Endodermal cell (in vitro differentiated cells): ENCODE results near the gene BUB1B. TPM values are rescaled to one million over a fixed set of nuclear protein-coding genes. Genes with fewer than 3 reads are reported as not detected.
A peak's percentile ranks its signal among the peaks of the same experiment; 100 is the strongest.

Source experiments
- DNase-seq: peaks from one replicate; pipeline ENCODE4 v3.0.0-alpha.2; 2017
- H3K27ac ChIP-seq: 2 replicates; pipeline ENCODE4 v1.5.1; 2013; ENCODE audit warnings: mild to moderate bottlenecking, low read depth, low read length, moderate library complexity
- H3K27me3 ChIP-seq: 2 replicates; pipeline ENCODE4 v1.6.1; 2013; ENCODE audit warnings: mild to moderate bottlenecking, low read length, moderate library complexity; ENCODE audit not compliant: insufficient read depth, control insufficient read depth, poor library complexity, severe bottlenecking
- H3K36me3 ChIP-seq: 2 replicates; pipeline ENCODE4 v1.7.0; 2013; ENCODE audit warnings: mild to moderate bottlenecking, low read length, moderate library complexity; ENCODE audit not compliant: control insufficient read depth, insufficient read depth
- H3K4me1 ChIP-seq: one replicate; pipeline ENCODE4 v1.7.0; 2013; ENCODE audit warnings: low read length; ENCODE audit not compliant: control insufficient read depth, insufficient read depth
- H3K4me3 ChIP-seq: 2 replicates; pipeline ENCODE4 v1.5.1; 2013; ENCODE audit warnings: mild to moderate bottlenecking, low read length, moderate library complexity
- H3K9ac ChIP-seq: 2 replicates; pipeline ENCODE4 v1.6.1; 2013; ENCODE audit warnings: mild to moderate bottlenecking, low read length, moderate library complexity; ENCODE audit not compliant: poor library complexity, severe bottlenecking; ENCODE audit errors: extremely low read depth
- H3K9me3 ChIP-seq: 2 replicates; pipeline ENCODE4 v1.6.1; 2013; ENCODE audit warnings: mild to moderate bottlenecking, low read length, moderate library complexity; ENCODE audit not compliant: control insufficient read depth
- H3K27ac Mint-ChIP-seq: 2 replicates; pipeline ENCODE4 v1.8.0; 2020; ENCODE audit warnings: mixed read lengths
- H3K27me3 Mint-ChIP-seq: 2 replicates; pipeline ENCODE4 v1.8.0; 2021; ENCODE audit warnings: mild to moderate bottlenecking, mixed read lengths; ENCODE audit not compliant: insufficient read depth
- H3K36me3 Mint-ChIP-seq: 2 replicates; pipeline ENCODE4 v1.8.0; 2020; ENCODE audit warnings: low read depth, mixed read lengths
- H3K4me1 Mint-ChIP-seq: 2 replicates; pipeline ENCODE4 v1.8.0; 2020; ENCODE audit warnings: mixed read lengths
- H3K4me3 Mint-ChIP-seq: 2 replicates; pipeline ENCODE4 v1.8.0; 2020; ENCODE audit warnings: mild to moderate bottlenecking, moderate library complexity, mixed read lengths
- H3K9me3 Mint-ChIP-seq: 2 replicates; pipeline ENCODE4 v1.8.0; 2020; ENCODE audit warnings: mild to moderate bottlenecking, mixed read lengths
- WGBS, 2 experiments: methylation state at CpG; one replicate each; pipeline versions ENCODE4 v1.1.5 to v1.1.7; 2013; ENCODE audit warnings: missing lambda C conversion rate in 2 of 2, mixed read lengths in 1 of 2; ENCODE audit not compliant: insufficient coverage in 1 of 2, insufficient read length in 1 of 2; 5-methylcytosine and 5-hydroxymethylcytosine counted together
- total RNA-seq, 2 donors: library from RNA; stranded (reverse); fragmentation: NEBNext Ultra II Directional in 1 of 2; extraction: Animal tissue kit (Norgen Biotek cat#: 25700) in 1 of 2; gene quantifications; 2 replicates in 1 of 2; 3 replicates in 1 of 2; pipeline ENCODE4 v1.2.1, GENCODE V29; 2021
- TF ChIP-seq, protein P1 (sequence below): fragments of 200-600 bp; sonication (generic); conservative IDR thresholded peaks from 2 replicates; pipeline ENCODE4 v1.5.0; 2021; ENCODE audit warnings: antibody characterized with exemption, mild to moderate bottlenecking

Gene BUB1B
- total RNA-seq, 2 donors from 2014 or later = 58.6 to 108 TPM

DNA sequence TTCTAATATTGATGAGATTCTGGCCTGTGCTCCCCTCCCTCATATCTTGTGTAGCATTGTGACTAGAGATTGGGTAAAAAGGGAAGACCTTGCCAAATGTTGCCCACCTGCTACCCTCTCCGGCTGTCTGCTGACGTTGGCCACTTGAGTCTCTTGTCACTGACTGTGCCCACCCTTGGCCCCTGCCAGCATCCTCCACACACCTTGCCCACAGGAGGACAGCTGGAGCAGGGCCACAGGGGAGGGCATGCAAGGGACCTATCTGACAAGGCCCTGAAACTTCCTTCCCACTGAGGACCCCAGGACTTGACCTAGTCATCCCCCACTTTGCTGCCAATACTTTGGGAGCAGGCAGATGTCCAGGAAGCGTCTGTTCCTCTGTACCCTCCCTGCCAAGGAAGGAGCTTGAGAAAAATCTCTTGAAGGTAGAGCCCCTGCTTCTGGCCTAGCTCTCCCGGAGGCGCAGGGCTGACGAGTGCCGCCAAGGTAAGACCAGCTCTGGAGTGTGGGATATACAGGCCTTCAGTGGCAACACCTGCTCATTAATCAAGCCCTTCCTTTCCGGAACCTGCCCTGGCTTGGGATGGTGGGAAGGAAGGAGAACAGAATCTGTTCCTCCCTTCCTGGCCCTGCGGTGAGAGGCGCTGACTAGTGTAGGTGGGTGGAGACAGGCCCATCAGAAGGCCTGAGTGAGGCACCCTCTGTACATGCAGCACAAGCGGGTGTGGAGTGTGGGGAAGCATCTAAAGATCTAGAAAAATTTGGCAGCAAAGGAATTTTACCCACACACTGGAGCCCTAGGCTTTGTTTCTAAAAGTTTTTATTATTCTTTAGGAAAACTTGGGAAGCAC lies 73.1 kb downstream of the BUB1B start:
- H3K36me3 Mint-ChIP-seq = peaks cover 8% of the 10 kb centered on the region
- Histone ChIP-seq H3K27me3 (peaks cover 12% of the 10 kb centered on the region), H3K36me3 (peaks cover 22% of the 10 kb centered on the region), H3K9me3 (no peaks in the 10 kb centered on the region), H3K9ac (no peak overlapping the region), H3K27ac (no peak overlapping the region), H3K4me1 (peaks cover 3% of the 10 kb centered on the region), H3K4me3 (no peak overlapping the region)
- TF ChIP-seq, protein P1, sequence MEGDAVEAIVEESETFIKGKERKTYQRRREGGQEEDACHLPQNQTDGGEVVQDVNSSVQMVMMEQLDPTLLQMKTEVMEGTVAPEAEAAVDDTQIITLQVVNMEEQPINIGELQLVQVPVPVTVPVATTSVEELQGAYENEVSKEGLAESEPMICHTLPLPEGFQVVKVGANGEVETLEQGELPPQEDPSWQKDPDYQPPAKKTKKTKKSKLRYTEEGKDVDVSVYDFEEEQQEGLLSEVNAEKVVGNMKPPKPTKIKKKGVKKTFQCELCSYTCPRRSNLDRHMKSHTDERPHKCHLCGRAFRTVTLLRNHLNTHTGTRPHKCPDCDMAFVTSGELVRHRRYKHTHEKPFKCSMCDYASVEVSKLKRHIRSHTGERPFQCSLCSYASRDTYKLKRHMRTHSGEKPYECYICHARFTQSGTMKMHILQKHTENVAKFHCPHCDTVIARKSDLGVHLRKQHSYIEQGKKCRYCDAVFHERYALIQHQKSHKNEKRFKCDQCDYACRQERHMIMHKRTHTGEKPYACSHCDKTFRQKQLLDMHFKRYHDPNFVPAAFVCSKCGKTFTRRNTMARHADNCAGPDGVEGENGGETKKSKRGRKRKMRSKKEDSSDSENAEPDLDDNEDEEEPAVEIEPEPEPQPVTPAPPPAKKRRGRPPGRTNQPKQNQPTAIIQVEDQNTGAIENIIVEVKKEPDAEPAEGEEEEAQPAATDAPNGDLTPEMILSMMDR = no peak
- DNase-seq = peak; percentile 52
- H3K27me3 Mint-ChIP-seq = peaks cover 19% of the 10 kb centered on the region
- 91 to 93% methylated on average over 4 to 10 of the region's 11 CpGs for WGBS, 2 experiments
- H3K27ac Mint-ChIP-seq = peak overlapping the region; percentile 64
- no peaks in the 10 kb centered on the region for H3K9me3 Mint-ChIP-seq
- no peak overlapping the region for H3K4me3 Mint-ChIP-seq
- peaks cover 11% of the 10 kb centered on the region for H3K4me1 Mint-ChIP-seq

DNA sequence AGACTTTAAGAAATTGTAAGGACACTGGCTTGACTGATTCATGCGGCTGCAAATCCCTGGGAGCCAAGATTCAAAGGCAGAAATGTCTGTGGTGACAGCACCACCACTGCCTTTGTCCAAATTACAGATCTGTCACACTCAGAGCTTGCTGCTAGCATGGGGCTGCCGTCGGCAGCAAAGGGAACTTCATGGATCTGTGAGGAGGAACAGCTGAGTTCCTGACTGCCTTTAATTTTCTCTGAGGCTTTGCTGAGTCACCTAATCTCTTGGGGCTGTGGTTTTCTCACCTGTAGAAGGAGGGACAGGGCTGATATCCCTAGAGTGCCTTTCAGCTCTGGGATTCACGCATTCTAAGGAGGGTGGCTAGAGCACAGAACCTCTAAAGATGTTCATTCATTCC lies 73.9 kb downstream of the BUB1B start:
- H3K9ac ChIP-seq = no peak overlapping the region
- Mint-ChIP-seq H3K9me3 (no peaks in the 10 kb centered on the region), H3K4me1 (peaks cover 16% of the 10 kb centered on the region), H3K27ac (peak overlapping the region; percentile 86), H3K4me3 (no peak overlapping the region), H3K27me3 (peaks cover 25% of the 10 kb centered on the region), H3K36me3 (peaks cover 4% of the 10 kb centered on the region)
- 77 to 94% methylated on average over 2 to 4 of the region's 4 CpGs for WGBS, 2 experiments
- H3K9me3 ChIP-seq = no peaks in the 10 kb centered on the region
- H3K27ac ChIP-seq = peak overlapping the region; percentile 61
- H3K4me1 ChIP-seq = peaks cover 3% of the 10 kb centered on the region
- H3K27me3 ChIP-seq = peaks cover 16% of the 10 kb centered on the region
- TF ChIP-seq, protein P1 = no peak
- DNase-seq = peak; percentile 70
- no peak overlapping the region for H3K4me3 ChIP-seq
- peaks cover 15% of the 10 kb centered on the region for H3K36me3 ChIP-seq

DNA sequence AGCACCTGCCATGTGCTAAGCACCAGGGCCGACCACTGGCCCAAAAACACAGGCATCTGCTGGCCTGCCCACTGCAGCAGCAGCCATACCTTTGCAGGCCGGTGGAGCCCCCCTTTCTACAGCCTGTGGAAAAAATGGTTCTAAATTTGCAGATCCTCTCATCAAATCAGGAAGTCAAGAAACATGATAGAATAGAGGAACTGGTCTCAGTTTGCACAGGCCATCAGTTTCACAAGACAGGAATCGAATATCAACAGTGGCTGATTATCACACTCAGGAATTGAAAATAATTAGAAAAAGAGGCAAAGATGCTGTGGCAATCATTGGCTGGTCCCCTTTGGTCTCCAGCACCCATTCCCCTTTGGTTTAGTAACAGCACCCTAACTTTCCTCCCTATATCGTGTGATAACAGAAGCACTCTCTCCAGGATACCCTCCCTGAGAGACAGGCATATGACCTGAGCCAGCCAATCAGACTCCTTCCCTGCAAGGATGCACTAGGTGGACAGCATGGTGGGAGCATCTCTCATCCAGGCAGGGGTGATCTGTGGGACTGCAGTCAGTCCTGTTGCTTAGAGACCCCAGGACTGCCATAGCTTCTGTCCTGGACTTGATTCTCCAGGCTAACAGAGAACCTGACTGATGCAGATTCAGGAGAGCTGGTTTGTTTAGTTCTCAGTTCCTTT lies 74.5 kb downstream of the BUB1B start:
- TF ChIP-seq, protein P1 = no peak
- Mint-ChIP-seq H3K27me3 (peaks cover 26% of the 10 kb centered on the region), H3K4me3 (no peak overlapping the region), H3K4me1 (peaks cover 17% of the 10 kb centered on the region), H3K9me3 (no peaks in the 10 kb centered on the region), H3K36me3 (no peaks in the 10 kb centered on the region), H3K27ac (no peak overlapping the region)
- Histone ChIP-seq H3K36me3 (peaks cover 11% of the 10 kb centered on the region), H3K4me1 (peaks cover 3% of the 10 kb centered on the region), H3K9me3 (no peaks in the 10 kb centered on the region), H3K27me3 (peaks cover 16% of the 10 kb centered on the region), H3K9ac (no peak overlapping the region), H3K4me3 (no peak overlapping the region), H3K27ac (no peak overlapping the region)
- 89 to 95% methylated on average over 2 to 4 of the region's 4 CpGs for WGBS, 2 experiments
- peak; percentile 65 for DNase-seq
